ENCODE data around the gene MIA.
"Not testable (repeated sequence)": the region's sequence is repeated elsewhere in the genome, so short reads cannot be mapped to it uniquely, and the experiment has no call there.

The MIA gene

DNA sequence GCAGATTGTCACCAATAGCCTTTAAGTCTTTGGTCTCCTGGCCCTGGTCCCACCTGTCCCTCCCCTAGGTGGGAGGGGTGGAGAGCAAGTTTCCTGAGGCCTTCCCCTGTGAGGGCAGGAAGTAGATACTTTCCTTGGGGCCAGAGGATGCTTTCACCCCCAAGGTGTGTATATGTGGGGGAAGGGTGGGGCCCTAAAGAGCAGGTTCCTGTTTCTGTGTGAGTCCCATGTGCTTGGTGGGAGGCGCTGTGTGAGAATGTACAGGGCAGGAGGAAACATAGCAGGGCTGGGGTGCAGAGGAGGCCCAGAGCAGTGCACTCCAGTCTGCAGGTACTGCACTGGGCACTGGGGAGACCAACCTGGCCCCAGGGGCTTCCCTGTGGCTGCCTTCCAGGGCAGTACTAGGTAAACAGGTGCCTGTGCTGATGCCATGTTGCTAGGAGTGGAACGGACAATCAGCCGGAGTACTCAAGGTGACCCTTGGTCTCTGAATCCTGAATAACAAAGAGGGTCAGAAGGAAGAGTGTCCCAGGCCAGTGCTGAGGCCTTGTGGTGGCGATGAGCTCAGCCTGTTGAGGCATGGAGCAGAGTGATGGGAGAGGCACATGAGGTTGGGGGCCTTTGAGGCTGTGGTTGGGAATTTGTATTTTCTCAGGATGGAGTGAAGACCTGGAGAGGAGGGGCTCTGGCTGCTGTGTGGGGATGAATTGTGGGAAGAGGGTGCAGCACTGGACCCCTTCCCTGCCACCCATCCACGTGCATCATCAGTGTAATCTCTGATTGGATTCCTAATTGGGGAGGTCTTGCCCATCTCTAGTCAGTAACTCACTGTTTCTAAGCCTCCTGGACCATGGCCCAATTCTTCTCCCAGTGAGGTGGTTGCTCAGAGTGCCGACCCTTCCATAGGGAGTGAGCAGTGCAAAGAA, 28.8 kb downstream of the MIA start:
- peak in 1 of 2 donors; percentile 44 for DNase-seq (ENCODE audit: low read depth in 2 of 2)

DNA sequence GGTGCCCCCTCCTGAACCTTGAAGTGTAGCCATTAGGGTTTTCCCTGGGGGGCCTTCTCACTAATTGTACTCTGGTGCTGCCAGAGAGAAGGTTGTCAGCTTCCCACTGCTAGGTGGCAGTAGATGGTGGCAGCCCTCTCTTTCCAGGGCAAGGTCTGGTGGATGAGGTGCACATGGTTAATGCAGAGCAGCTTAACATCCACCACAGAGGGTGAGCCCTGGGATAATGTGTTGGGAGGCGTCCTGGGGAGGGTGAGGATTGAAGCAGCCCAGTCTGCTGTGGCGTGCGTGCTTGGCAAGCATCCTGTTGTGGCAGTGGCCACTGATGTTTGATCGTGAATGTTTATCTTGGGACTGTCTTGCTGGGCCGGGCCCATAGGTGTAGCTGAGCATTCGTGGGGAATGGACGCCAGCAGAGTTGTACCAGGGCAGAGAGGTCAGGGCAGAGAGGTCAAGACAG, 29.5 kb downstream of the MIA start:
- no peak for DNase-seq (ENCODE audit: low read depth in 2 of 2)

DNA sequence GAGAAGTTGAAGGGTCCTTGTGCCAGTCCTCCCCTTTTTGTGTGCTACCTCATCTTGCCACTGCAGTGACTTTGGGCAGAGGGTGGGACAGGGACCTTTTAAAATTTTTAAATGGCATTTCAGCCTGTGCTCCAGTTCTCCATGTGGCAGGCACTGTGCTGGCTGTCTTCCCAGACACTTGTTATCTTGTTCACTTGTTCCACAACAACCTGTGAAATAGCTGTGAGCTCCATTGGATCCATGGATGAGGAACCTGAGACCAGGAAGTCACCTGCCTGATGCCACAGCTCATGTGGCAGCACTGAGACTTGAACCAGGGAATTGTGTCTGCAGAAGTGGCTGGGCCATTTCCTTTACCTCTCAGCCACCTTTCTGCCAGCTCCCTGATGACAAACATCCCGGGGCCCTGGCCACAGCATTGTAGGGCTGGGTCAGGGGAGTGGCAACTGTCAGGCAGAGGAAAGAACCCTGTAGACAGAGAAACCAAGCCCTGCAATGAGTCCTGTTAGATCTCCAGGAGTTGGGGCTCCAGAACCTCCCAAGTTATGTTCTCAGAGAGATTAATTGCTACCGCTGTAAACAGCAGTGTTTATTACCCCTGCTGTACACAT, 30.0 kb downstream of the MIA start:
- DNase-seq (ENCODE audit: low read depth in 2 of 2), result no peak

DNA sequence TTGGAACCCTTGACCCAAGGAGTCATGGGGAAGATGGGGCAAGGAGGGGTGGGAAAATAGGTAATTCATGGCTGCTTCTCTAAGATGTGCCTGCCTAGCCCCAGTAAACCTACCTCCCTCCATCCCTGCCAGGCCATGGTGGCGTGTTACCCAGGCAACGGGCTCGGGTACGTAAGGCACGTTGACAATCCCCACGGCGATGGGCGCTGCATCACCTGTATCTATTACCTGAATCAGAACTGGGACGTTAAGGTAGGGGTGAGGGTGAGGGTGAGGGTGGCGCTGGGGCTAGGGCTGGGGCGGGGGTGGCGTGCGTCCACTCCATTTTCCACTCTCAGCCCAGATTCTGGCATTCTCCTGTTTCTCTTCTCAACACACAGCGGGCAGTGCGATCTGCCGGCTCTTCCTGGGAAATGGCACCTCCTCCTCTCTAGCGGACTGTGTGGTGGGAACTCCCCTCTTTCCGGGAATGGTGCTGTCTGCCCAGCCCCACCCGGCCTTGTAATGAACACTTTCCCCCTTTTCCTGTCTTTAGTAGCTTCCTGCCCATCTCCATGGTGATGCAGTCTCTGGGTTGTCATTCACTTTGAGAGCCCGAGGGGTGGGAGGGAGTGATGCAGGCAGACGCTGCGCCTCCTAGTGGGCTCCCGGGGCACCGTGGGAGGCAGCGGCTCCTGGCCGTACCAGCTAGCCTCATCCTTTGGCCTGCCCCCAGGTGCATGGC, 31.3 kb downstream of the MIA start:
- DNase-seq (ENCODE audit: low read depth in 2 of 2), result peak; percentile 72 to 75

DNA sequence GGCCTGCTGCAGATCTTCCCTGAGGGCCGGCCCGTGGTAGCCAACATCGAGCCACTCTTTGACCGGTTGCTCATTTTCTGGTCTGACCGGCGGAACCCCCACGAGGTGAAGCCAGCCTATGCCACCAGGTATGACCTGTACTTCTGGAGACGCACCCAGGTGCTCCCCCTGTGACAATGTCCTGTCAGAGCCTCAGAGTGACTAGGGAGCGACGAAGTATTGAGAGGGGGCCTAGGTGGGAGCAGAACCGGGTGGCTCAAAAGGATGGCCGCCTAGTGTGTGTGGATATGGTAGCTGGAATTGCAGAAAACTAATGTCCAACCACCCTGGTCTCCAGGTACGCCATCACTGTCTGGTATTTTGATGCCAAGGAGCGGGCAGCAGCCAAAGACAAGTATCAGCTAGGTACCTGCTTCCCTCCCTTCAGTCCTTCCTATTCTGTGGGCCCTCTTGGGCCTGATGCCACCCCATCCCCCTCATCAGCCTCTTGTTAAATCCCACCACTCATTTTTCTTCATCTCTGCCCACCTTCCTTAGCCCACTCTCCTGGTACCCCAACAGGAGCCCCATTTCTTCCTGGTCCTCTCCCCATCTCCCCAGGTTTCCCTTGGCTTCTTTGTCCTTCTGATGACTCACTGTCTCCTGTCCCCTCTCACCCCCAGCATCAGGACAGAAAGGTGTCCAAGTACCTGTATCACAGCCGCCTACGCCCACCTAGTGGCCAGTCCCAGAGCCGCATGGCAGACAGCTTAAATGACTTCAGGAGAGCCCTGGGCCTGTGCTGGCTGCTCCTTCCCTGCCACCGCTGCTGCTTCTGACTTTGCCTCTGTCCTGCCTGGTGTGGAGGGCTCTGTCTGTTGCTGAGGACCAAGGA, 32.1 kb downstream of the MIA start:
- no peak for DNase-seq (ENCODE audit: low read depth in 2 of 2)

DNA sequence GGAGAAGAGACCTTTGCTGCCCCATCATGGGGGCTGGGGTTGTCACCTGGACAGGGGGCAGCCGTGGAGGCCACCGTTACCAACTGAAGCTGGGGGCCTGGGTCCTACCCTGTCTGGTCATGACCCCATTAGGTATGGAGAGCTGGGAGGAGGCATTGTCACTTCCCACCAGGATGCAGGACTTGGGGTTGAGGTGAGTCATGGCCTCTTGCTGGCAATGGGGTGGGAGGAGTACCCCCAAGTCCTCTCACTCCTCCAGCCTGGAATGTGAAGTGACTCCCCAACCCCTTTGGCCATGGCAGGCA, 32.7 kb downstream of the MIA start:
- no peak for DNase-seq (ENCODE audit: low read depth in 2 of 2)

DNA sequence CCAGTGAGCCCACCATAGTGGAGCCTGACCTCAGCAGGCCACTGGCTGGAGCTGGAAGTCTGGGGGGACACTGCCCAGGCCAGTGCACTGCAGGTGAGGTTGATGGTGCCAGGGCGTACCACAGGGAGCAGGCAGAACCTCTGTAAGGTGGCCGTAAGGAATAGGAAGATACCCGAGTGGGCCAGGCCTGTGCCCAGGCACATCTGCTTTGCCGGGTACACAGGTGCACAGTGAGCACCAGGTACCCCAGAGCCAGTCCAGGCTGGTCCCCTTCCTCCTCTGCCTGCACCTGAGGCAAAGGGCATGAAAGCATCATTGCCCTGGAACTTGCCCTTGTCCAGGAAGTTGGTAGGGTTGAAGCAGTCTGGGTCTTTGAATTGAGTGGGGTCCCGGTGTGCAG, 33.2 kb downstream of the MIA start:
- no peak for DNase-seq (ENCODE audit: low read depth in 2 of 2)

DNA sequence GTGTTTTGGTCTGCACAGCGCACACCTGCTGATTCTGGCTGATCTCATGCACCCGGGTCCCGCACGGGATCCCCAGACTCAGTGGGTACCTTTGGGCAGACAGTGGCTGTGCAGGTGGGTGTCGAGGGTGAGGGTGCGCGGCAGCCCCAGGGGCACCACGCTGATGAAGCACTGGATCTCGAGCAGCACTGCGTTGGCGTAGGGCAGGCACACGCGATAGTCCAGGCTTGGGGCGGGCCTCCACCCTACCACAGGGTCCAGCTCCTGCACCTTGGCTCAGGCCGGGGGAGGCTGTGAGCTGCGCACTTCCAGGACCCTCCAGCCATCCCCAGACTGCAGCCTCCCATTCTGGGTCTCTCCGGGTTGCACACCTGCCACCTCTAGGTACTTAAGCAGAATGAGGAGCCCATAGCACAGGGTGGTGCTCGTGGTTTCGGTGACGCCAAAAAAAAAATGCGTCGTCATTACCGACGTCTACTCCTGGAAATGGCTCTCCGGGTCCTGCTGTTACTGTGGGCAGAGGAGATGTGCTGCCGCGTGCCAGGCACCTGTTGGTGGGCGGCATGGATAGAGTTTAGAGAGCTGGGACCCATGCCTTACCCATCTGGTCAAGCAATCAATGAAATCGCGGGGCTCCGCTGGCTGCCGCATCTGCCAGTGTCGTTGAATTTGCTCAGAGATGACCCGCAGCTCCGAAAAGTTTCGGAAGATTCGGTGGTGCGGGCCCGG, 34.2 kb downstream of the MIA start:
- DNase-seq (ENCODE audit: low read depth in 2 of 2), result no peak

DNA sequence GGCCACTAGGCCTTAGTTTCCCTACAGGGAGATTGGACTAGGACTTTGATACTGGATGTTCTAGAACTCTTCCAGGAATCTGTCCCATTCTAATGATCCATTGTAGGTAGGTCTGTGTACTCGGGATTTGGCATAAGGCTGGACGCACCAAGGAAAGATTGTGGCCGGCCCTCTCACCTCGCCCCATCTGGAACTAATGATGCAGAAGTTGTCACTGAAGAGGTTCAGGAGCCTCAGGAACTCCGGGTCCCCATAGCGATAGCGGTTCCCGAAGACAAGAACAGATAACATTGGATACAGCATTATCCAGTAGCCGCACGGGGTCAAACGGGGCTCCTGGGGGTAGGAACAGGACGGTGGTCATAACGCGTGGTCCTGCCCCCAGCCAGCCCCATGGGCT, 34.8 kb downstream of the MIA start:
- DNase-seq (ENCODE audit: low read depth in 2 of 2), result no peak

DNA sequence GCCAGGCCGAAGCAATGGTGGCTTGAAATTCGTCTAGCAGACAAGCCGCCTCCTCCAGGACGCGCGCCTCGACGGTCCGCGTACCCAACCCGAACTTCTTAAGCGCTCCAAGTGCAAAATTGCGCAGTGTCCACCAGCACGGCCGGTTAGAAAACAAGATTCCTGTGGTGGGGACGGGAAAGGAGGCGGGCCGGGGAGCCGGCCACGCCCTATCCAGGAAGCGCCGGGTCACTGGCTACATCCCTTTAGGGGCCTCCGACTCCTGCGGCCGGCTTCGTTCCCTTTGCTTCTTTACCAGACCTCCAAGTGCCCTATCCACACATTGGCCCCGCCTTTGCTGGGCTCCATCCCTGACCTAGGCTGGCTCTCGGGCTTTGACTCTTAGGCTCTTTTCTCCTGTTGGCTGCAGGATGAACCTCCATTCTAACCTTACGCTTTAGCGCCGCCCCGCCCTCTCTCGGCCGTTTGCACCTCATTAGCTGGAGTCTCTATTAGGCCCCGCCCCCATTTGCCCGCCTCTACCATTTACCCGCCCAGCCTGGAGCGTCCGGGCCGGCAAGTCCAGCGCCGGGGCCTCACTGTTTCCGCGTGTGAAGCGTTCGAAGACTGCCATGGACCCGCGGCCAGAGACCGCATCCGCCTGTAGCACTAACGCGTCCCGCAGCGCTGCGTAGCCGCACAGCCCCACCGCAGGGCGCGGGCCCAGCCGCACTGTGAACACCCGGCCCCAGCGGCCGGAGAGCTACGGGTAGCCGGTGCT, 35.5 kb downstream of the MIA start:
- DNase-seq (ENCODE audit: low read depth in 2 of 2), result not testable (repeated sequence)

DNA sequence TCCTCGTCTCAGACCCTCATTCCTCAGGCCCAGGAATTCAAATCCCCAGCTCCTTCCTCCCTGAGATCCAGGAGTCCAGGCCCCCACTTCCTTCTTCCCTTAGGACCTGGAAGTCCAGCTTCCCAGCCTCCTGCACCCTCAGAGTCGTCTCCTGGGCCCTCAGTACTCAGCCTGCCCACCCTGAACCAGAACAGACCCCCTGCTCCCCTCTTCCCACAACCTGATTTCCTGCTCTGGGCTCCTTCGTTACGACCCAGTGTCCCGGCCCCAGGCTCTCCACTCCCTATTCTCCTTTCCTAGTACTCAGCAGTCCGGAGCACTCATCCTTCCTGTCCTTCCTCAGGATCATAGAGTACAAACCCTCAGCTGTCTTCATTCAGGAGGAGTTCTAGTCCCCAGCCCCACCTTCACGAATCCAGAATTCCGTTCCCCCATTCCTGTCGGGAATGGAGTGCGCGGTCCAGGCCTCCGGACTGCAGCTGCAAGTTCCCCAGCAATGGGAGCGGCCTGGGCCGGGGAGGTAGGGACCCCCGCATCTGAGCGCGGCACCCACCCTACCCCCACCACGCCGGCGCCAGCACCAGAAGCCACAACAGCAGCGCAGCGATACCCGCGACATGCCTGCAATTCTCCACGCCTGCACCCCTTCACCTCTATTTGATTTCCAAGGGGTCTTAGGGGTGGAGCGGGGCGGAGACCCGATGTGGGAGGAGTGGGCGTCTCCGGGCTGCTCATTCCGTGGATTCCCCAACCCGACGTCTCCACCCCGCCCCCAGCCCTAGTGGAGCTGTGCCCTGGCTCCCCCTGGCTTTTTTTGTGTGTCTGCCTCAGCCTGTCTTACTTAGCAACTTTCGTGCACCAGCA, 36.4 kb downstream of the MIA start:
- DNase-seq (ENCODE audit: low read depth in 2 of 2), result no peak

DNA sequence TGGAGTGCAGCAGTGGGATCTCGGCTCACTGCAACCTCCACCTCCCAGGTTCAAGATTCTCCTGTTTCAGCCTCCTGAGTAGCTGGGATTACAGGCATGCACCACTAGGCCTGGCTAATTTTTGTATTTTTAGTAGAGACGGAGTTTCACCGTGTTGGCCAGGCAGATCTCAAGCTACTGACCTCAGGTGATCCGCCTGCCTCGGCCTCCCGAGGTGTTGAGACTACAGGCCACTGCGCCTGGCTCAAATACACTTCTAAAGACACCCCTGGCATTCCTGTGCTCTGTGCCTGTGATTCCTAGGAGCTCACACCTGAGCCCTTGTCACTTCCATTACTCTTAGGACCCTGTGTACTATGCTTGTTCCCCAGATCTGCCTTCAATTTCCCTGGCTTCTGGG, 37.2 kb downstream of the MIA start:
- DNase-seq (ENCODE audit: low read depth in 2 of 2), result not testable (repeated sequence)

DNA sequence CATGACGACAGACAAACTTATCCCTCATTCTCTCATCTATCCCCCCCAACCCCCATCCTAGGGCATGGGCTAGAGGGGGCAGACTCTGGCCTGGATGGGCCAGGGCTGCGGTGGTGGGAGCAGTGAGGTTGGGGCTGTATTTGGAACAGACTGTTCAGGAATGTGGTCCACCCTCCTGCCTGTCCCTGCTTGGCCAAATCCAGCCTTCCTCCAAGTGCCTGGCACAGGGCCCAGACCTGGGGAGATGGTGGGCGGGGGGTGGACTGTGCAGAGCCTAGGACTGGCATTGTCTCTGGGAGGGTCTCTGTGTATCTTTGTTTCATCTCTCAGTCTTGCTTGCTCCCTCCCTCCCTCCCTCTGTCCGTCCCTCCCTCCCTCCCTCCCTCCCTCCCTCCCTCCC, 37.9 kb downstream of the MIA start:
- DNase-seq (ENCODE audit: low read depth in 2 of 2), result no peak

DNA sequence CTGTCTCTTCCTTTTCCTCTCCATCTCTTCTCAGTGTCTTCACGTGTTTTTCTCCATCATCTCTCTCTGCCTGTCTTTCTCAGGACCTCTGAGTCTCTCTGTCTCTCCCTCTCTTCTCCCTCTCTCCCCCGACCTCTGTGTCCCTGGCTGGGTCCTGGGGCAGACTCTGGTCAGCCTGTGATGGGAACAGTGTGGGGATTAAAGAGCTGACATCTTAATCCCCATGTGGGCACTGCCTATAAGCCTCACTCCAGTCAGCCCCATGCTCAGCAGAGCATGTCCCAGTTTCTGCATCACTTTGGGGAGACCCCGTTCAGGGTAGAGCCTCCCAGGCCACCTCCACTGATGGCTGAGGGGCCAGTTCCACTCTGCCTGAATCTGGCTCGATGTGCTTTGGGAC, 39.9 kb downstream of the MIA start:
- DNase-seq (ENCODE audit: low read depth in 2 of 2), result no peak

DNA sequence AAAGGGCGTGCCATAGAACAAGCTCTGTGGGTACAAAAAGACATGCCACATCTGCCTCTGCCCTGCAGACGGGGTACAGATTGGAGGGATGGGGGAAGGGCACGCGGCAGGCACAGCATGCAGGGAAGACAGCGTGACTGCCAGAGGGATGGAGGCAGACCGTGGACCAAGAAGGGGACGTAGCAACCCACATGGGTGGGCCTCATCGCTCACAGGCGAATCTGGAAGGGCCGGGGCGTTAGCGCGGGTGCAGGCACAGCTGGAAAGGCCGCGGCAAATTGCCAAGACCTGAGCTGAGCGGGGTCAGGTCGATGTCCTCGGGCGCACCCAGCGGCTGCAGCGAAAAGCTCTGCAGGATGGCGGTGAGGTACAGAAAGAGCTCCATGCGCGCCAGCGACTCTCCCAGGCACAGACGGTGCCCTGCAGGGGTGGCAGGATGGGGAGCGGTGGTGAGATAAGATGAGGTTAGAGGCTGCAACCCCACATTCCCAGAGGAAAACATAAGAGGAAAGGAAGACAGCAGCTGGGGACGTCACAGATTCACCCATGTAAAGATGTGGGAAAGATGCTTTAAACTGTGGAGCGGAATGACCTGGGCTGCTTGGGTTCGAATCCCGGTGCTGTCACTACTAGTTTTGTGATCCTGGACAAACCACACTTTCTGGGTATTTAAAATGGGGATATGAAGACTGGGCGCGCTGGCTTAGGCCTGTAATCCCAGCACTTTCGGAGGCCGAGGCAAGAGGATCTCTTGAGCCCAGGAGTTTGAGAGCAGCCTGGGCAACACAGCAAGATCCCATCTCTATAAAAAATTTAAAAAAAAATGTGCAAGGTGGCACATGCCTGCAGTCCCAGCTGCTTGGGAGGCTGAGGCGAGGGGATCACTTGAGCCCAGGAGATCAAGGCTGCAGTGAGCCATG, 43.4 kb downstream of the MIA start:
- DNase-seq (ENCODE audit: low read depth in 2 of 2), result peak; percentile 68 to 69

DNA sequence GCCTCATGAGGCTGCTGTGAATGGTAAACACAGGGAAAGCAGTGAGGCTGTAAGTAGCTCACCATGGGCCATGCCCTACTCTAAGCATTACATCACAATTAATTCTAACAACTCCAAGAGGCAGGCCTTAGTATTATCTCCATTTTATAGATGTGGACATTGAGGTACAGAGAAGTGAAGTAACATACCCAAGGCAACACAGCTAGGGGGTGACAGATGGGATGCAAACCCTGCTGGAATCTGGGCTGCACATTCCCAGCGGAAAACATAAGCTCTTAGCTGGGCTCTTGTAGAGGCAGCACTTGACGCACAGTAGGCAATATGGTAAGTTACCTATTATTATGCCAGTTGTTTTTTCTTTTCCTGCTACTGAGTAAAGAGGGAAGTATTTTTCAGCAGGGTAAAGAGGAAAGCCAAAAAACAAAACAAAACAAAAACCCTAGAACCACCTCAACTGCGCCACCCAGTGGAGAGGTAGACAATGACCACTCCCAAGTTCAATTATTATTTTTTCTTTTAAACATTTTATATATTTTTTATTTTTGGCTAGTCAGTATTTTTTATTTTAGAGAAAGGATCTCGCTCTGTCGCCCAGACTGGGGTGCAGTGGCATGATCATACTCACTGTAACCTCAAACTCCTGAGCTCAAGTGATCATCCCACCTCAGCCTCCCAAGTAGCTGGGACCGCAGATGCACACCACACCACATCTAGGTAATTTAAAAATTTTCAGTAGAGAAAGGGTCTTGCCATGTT, 44.3 kb downstream of the MIA start:
- DNase-seq (ENCODE audit: low read depth in 2 of 2), result not testable (repeated sequence)

DNA sequence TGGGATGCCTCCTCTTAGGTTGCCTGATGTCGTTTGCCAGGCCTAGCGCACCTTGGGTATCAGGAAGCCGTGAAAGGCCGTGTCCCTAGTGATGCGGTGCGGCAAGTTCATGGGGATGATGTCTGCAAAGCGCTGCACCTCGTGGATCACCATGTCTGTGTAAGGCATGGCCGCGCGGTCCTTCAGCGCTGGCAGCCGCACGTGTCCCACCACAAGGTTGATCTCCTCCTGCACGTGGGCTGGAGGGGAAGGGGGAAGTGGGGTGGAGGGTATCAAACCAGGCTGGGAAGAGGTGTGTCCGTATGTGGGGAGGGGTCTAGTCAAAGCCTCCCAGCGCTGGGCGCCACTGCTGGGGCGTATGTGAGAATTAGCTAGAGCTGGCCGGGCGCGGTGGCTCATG, 46.8 kb downstream of the MIA start:
- DNase-seq (ENCODE audit: low read depth in 2 of 2), result no peak

Measured in stimulated activated CD8-positive, alpha-beta memory T cell treated with anti-CD3 and anti-CD28 coated beads, Interleukin-15, amount 100 ng/mL, for 48 hours (primary cell).